Neural progenitor cell (in vitro differentiated cells): Measurements from ENCODE around the gene TM4SF20. TPM values are rescaled to one million over a fixed set of nuclear protein-coding genes. Genes with fewer than 3 reads are reported as not detected.

Experiments
- DNase-seq: peaks from one replicate; pipeline ENCODE4 v3.0.0-alpha.2; 2016; ENCODE audit warnings: low spot score
- H2AFZ ChIP-seq: fragments of 200-600 bp; sonication (generic); replicated peaks from 2 replicates; pipeline ENCODE4 v1.6.1; 2016; ENCODE audit warnings: antibody characterized with exemption
- H3F3A ChIP-seq: fragments of 200-600 bp; sonication (generic); 2 replicates; pipeline ENCODE4 v1.6.1; 2016; ENCODE audit warnings: antibody characterized with exemption, low read depth
- H3K27ac ChIP-seq: fragments of 200-600 bp; sonication (generic); 2 replicates; pipeline ENCODE4 v1.5.1; 2016; ENCODE audit warnings: mild to moderate bottlenecking
- H3K27me3 ChIP-seq: fragments of 200-600 bp; sonication (generic); 2 replicates; pipeline ENCODE4 v1.6.1; 2016; ENCODE audit warnings: mild to moderate bottlenecking, moderate library complexity
- H3K36me3 ChIP-seq: fragments of 200-600 bp; sonication (generic); 2 replicates; pipeline ENCODE4 v1.5.1; 2016
- H3K4me1 ChIP-seq: fragments of 200-600 bp; sonication (generic); 2 replicates; pipeline ENCODE4 v1.6.1; 2016; ENCODE audit warnings: mixed run types
- H3K4me2 ChIP-seq: fragments of 200-600 bp; sonication (generic); 2 replicates; pipeline ENCODE4 v1.6.1; 2016
- H3K4me3 ChIP-seq: fragments of 200-600 bp; sonication (generic); 2 replicates; pipeline ENCODE4 v1.5.1; 2016
- H3K79me2 ChIP-seq: fragments of 200-600 bp; sonication (generic); 2 replicates; pipeline ENCODE4 v1.6.1; 2016; ENCODE audit warnings: low read depth
- H3K9ac ChIP-seq: fragments of 200-600 bp; sonication (generic); 2 replicates; pipeline ENCODE4 v1.6.1; 2016
- H3K9me3 ChIP-seq: fragments of 200-600 bp; sonication (generic); 2 replicates; pipeline ENCODE4 v1.5.1; 2016; ENCODE audit warnings: low read depth
- H4K20me1 ChIP-seq: fragments of 200-600 bp; sonication (generic); 2 replicates; pipeline ENCODE4 v1.6.1; 2016; ENCODE audit warnings: low read depth
- H3K27ac Mint-ChIP-seq: 3 replicates; pipeline ENCODE4 v1.8.0; 2021; ENCODE audit warnings: mixed read lengths
- H3K27me3 Mint-ChIP-seq: 2 replicates; pipeline ENCODE4 v1.8.0; 2022; ENCODE audit warnings: low read depth, mild to moderate bottlenecking, inconsistent platforms, moderate library complexity, mixed read lengths; ENCODE audit not compliant: insufficient read depth
- H3K36me3 Mint-ChIP-seq: 3 replicates; pipeline ENCODE4 v1.8.0; 2021; ENCODE audit warnings: mixed read lengths
- H3K4me1 Mint-ChIP-seq: 3 replicates; pipeline ENCODE4 v1.8.0; 2021; ENCODE audit warnings: mixed read lengths
- H3K4me3 Mint-ChIP-seq: 3 replicates; pipeline ENCODE4 v1.8.0; 2021; ENCODE audit warnings: mild to moderate bottlenecking, moderate library complexity, mixed read lengths
- H3K9me3 Mint-ChIP-seq: 3 replicates; pipeline ENCODE4 v1.8.0; 2020; ENCODE audit warnings: mixed read lengths
- EZH2 ChIP-seq: fragments of 200-600 bp; sonication (generic); IDR thresholded peaks from 2 replicates; pipeline ENCODE4 v1.6.1; 2017; ENCODE audit warnings: antibody characterized with exemption, mild to moderate bottlenecking, moderate library complexity
- EZH2phosphoT487 ChIP-seq: fragments of 200-600 bp; sonication (generic); IDR thresholded peaks from 2 replicates; pipeline ENCODE4 v1.6.1; 2017; ENCODE audit warnings: antibody characterized with exemption
- total RNA-seq: library from RNA; depleted of rRNA; stranded (reverse); fragments of >200 nt; gene quantifications from 2 replicates; pipeline ENCODE4 v1.2.3, GENCODE V29; 2015; ENCODE audit warnings: low replicate concordance
- TF ChIP-seq, protein P1 (sequence below): fragments of 200-600 bp; sonication (generic); IDR thresholded peaks from 2 replicates; pipeline ENCODE4 v1.5.1; 2017; ENCODE audit warnings: antibody characterized with exemption, mild to moderate bottlenecking

Gene TM4SF20
- total RNA-seq, 1 donor from 2014 or later: not detected

DNA sequence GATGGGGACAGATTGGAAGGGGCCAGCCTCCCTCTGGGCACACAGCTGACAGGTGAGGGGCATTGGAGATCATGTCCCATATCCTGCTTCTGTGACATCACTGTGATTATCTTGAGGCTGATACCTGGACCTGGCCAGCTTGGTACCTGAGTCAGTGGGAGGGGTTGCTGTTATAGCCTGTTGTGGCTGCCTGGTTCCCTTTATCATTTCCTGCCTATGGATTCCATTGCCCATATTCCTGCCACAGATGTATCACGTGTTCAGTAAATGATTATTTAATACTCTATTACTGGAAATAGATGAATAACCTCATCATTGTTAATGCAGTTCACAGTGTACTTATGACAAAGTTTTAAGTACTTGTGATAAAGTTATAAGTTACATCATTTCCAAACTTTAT is 16.4 kb upstream of the TM4SF20 start:
- Histone ChIP-seq H4K20me1 (no peaks in the 10 kb centered on the region), H3K4me1 (no peaks in the 10 kb centered on the region), H3K4me2 (no peak overlapping the region), H3K9ac (no peak overlapping the region), H2AFZ (no peak overlapping the region), H3K4me3 (no peak overlapping the region), H3F3A (no peaks in the 10 kb centered on the region), H3K79me2 (no peaks in the 10 kb centered on the region), H3K36me3 (no peaks in the 10 kb centered on the region), H3K27ac (no peak overlapping the region), H3K9me3 (no peaks in the 10 kb centered on the region), H3K27me3 (no peaks in the 10 kb centered on the region)
- DNase-seq: no peak
- Mint-ChIP-seq H3K27ac (no peak overlapping the region), H3K9me3 (no peaks in the 10 kb centered on the region), H3K36me3 (no peaks in the 10 kb centered on the region), H3K4me1 (no peaks in the 10 kb centered on the region), H3K4me3 (no peak overlapping the region), H3K27me3 (peaks cover 3% of the 10 kb centered on the region)
- no peak for TF ChIP-seq EZH2phosphoT487
- TF ChIP-seq, protein P1, sequence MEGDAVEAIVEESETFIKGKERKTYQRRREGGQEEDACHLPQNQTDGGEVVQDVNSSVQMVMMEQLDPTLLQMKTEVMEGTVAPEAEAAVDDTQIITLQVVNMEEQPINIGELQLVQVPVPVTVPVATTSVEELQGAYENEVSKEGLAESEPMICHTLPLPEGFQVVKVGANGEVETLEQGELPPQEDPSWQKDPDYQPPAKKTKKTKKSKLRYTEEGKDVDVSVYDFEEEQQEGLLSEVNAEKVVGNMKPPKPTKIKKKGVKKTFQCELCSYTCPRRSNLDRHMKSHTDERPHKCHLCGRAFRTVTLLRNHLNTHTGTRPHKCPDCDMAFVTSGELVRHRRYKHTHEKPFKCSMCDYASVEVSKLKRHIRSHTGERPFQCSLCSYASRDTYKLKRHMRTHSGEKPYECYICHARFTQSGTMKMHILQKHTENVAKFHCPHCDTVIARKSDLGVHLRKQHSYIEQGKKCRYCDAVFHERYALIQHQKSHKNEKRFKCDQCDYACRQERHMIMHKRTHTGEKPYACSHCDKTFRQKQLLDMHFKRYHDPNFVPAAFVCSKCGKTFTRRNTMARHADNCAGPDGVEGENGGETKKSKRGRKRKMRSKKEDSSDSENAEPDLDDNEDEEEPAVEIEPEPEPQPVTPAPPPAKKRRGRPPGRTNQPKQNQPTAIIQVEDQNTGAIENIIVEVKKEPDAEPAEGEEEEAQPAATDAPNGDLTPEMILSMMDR: no peak
- no peak for TF ChIP-seq EZH2

DNA sequence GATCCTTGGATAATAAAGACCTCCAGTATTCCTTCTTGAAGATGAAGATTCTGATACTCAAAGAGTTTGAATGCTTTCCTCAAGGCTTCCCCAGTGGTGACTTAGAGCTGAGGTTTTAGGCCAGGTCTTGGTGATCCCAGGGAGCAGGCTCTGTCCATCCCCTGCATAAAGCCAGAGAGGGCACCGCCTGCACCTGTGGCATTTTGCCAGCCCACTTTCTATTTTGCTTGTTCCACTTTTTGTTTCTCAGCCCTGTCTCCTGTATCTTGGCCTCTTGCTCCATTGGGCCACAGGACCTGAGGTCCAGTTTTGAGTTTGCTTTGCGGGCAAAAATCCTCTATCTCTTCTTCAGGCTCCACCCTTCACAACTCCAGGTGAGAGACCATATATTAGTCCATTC is 15.3 kb upstream of the TM4SF20 start:
- no peak overlapping the region for H2AFZ ChIP-seq
- H3F3A ChIP-seq: no peaks in the 10 kb centered on the region
- Mint-ChIP-seq H3K4me3 (no peak overlapping the region), H3K27ac (no peak overlapping the region), H3K9me3 (no peaks in the 10 kb centered on the region), H3K4me1 (no peaks in the 10 kb centered on the region), H3K27me3 (no peaks in the 10 kb centered on the region), H3K36me3 (no peaks in the 10 kb centered on the region)
- H3K4me2 ChIP-seq: no peak overlapping the region
- no peak for DNase-seq
- no peaks in the 10 kb centered on the region for H3K4me1 ChIP-seq
- TF ChIP-seq, protein P1: no peak
- no peak for TF ChIP-seq EZH2phosphoT487
- TF ChIP-seq EZH2: no peak
- no peaks in the 10 kb centered on the region for H3K27me3 ChIP-seq
- H3K4me3 ChIP-seq: no peak overlapping the region
- H4K20me1 ChIP-seq: no peaks in the 10 kb centered on the region
- H3K9me3 ChIP-seq: no peaks in the 10 kb centered on the region
- H3K27ac ChIP-seq: no peak overlapping the region
- H3K9ac ChIP-seq: no peak overlapping the region
- H3K36me3 ChIP-seq: no peaks in the 10 kb centered on the region
- no peaks in the 10 kb centered on the region for H3K79me2 ChIP-seq

DNA sequence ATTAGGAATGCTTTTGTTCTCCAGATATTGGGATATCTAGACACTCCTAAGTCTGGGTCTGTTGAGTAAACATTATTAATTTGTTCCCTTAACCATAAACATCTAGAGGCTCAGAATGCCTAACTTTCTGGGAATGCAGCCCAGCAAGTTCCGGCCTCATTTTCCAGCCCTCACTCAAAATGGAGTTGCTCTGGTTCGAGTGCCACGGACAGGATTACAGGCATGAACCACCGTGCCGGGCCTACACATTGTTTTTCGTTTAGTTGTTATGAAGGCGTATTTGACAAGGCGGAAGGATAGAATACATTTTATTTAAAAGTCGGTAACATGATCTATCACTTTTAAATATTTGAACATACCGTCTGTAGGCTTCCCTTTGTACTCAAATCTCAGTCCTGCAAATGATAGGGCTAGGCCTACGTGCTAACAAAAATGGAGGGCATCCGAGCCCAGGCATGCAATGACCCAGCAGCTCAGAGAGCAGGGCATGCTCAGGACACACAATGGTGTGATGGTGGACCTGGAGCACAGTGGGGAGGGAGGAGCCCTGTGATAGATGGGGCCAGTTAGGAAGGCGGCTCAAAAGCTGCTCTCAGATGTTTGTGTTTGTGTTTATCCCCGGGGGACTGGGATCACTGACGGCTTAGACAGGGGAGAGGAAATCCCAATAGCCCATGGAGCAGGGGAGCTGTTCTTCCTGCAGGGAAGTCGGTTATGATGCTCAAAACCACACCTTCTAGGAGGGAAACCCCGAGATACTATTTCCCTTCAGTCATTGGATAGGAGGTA is 11.6 kb upstream of the TM4SF20 start:
- H3K27ac Mint-ChIP-seq: peak overlapping the region; percentile 90
- Histone ChIP-seq H3F3A (no peaks in the 10 kb centered on the region), H3K9ac (no peak overlapping the region), H3K4me3 (no peak overlapping the region), H3K79me2 (no peaks in the 10 kb centered on the region), H3K27me3 (no peaks in the 10 kb centered on the region), H3K4me1 (no peaks in the 10 kb centered on the region), H3K9me3 (no peaks in the 10 kb centered on the region), H3K27ac (no peak overlapping the region), H4K20me1 (no peaks in the 10 kb centered on the region), H3K36me3 (no peaks in the 10 kb centered on the region), H3K4me2 (no peak overlapping the region), H2AFZ (peak overlapping the region; percentile 61)
- DNase-seq: peak; percentile 11
- peaks cover 2% of the 10 kb centered on the region for H3K27me3 Mint-ChIP-seq
- no peaks in the 10 kb centered on the region for H3K36me3 Mint-ChIP-seq
- H3K4me1 Mint-ChIP-seq: no peaks in the 10 kb centered on the region
- H3K9me3 Mint-ChIP-seq: no peaks in the 10 kb centered on the region
- TF ChIP-seq, protein P1: no peak
- TF ChIP-seq EZH2phosphoT487 (no peak), EZH2 (no peak)
- no peak overlapping the region for H3K4me3 Mint-ChIP-seq
